Gastroesophageal sphincter (tissue), 3 donors: ENCODE measurements around the gene TMEM266.

Experiments
- CTCF ChIP-seq, 4 experiments: fragments of 200-600 bp in 2 of 4; fragments of 450-650 bp in 2 of 4; sonication (generic) in 1 of 4; IDR thresholded peaks; one replicate each; pipeline ENCODE4 v1.5.1; 2017 to 2019; ENCODE audit warnings: antibody characterized with exemption in 4 of 4, mild to moderate bottlenecking in 2 of 4, moderate library complexity in 2 of 4
- POLR2A ChIP-seq, 2 donors: fragments of 450-650 bp; IDR thresholded peaks; one replicate each; pipeline ENCODE4 v1.6.1; 2017; ENCODE audit warnings: antibody characterized with exemption in 2 of 2, mild to moderate bottlenecking in 2 of 2, moderate library complexity in 1 of 2

DNA sequence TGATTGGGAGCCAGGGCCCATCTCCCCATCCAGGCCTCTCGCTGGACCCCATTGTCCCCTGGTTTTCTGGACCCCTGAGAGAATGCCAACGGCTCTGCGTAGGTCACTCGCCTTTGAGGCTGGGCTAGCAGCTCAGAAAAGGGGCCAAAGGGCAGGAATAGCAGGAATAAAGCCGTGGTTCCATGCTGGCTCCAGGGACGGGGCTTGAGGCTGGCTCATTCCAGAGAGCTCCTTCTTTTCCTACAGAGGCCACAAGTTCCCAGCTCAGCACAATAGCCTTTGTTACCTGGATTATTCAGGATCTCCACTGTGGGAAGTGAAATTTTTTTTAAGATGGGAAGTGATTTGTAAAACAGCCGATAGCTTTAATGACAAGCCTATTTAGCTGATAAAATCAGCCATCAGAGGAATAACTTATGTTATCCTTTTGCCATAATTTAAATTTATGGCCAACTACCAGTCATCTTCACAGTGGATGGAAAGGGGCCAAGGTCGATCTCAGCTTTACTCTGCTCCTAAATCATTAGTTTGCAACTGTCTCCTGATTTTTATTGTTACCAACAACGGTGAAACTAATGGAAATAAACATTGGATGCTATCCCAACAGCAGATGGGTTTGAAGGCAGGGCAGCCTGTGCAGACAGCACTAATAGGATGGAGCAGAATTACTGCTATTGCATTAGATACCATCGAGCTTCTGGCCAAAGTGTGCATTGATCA is 124.3 kb downstream of the TMEM266 start:
- no peak for TF ChIP-seq CTCF (IDR thresholded peaks at IDR 0.05)
- no peak for TF ChIP-seq POLR2A (IDR thresholded peaks at IDR 0.05)
